Trophoblast cell (in vitro differentiated cells and primary cell): ENCODE data around the gene VCL.
"Not testable (repeated sequence)": the region's sequence is repeated elsewhere in the genome, so short reads cannot be mapped to it uniquely, and the experiment has no call there.

ENCODE experiments used
- DNase-seq, 2 donors: peaks; one replicate each; pipeline ENCODE4 v3.0.0-alpha.2; 2016
- H2AFZ ChIP-seq: 2 replicates; pipeline ENCODE4 v1.6.1; 2013; ENCODE audit warnings: low read length, moderate library complexity, mild to moderate bottlenecking; ENCODE audit not compliant: insufficient read depth, poor library complexity
- H2AK5ac ChIP-seq: 2 replicates; pipeline ENCODE4 v1.6.1; 2013; ENCODE audit warnings: mild to moderate bottlenecking, low read length
- H2BK120ac ChIP-seq: 2 replicates; pipeline ENCODE4 v1.6.1; 2013; ENCODE audit warnings: low read length, mild to moderate bottlenecking, moderate library complexity; ENCODE audit not compliant: insufficient read depth, poor library complexity
- H2BK12ac ChIP-seq: 2 replicates; pipeline ENCODE4 v1.6.1; 2013; ENCODE audit warnings: mild to moderate bottlenecking, low read length, moderate library complexity
- H2BK5ac ChIP-seq: 2 replicates; pipeline ENCODE4 v1.6.1; 2013; ENCODE audit warnings: low read length, low read depth, moderate library complexity, mild to moderate bottlenecking; ENCODE audit not compliant: poor library complexity
- H3K14ac ChIP-seq: 2 replicates; pipeline ENCODE4 v1.6.1; 2013; ENCODE audit warnings: mild to moderate bottlenecking, low read length
- H3K18ac ChIP-seq: 2 replicates; pipeline ENCODE4 v1.6.1; 2013; ENCODE audit warnings: mild to moderate bottlenecking, low read length
- H3K23ac ChIP-seq: 2 replicates; pipeline ENCODE4 v1.6.1; 2013; ENCODE audit warnings: low read length
- H3K27ac ChIP-seq: 2 replicates; pipeline ENCODE4 v1.5.1; 2013; ENCODE audit warnings: low read depth, mild to moderate bottlenecking, inconsistent platforms, low read length, moderate library complexity
- H3K27me3 ChIP-seq: 2 replicates; pipeline ENCODE4 v1.6.1; 2013; ENCODE audit warnings: inconsistent platforms, mild to moderate bottlenecking, low read length, moderate library complexity; ENCODE audit not compliant: insufficient read depth
- H3K36me3 ChIP-seq, 2 experiments: 1 replicate in 1 of 2; 2 replicates in 1 of 2; pipeline ENCODE4 v1.6.1; 2013; ENCODE audit warnings: low read length in 2 of 2, mild to moderate bottlenecking in 2 of 2, moderate library complexity in 1 of 2; ENCODE audit not compliant: insufficient read depth in 2 of 2, control insufficient read depth in 1 of 2
- H3K4ac ChIP-seq: 2 replicates; pipeline ENCODE4 v1.6.1; 2013; ENCODE audit warnings: low read depth, mild to moderate bottlenecking, low read length, moderate library complexity
- H3K4me1 ChIP-seq, 2 experiments: 1 replicate in 1 of 2; 2 replicates in 1 of 2; pipeline ENCODE4 v1.6.1; 2013; ENCODE audit warnings: low read length in 2 of 2, mild to moderate bottlenecking in 2 of 2, moderate library complexity in 1 of 2; ENCODE audit not compliant: insufficient read depth in 2 of 2, control insufficient read depth in 1 of 2
- H3K4me2 ChIP-seq: 2 replicates; pipeline ENCODE4 v1.6.1; 2013; ENCODE audit warnings: inconsistent platforms, mild to moderate bottlenecking, low read length, moderate library complexity
- H3K4me3 ChIP-seq: 2 replicates; pipeline ENCODE4 v1.5.1; 2013; ENCODE audit warnings: mild to moderate bottlenecking, low read depth, low read length, inconsistent platforms
- H3K79me1 ChIP-seq: one replicate; pipeline ENCODE4 v1.6.1; 2013; ENCODE audit warnings: low read length
- H3K79me2 ChIP-seq: 2 replicates; pipeline ENCODE4 v1.6.1; 2013; ENCODE audit warnings: low read length, mild to moderate bottlenecking; ENCODE audit not compliant: control insufficient read depth, insufficient read depth, poor library complexity
- H3K9ac ChIP-seq: 2 replicates; pipeline ENCODE4 v1.6.1; 2013; ENCODE audit warnings: mild to moderate bottlenecking, low read length
- H3K9me3 ChIP-seq: 2 replicates; pipeline ENCODE4 v1.6.1; 2013; ENCODE audit warnings: low read depth, mild to moderate bottlenecking, control low read depth, inconsistent platforms, low read length; ENCODE audit not compliant: insufficient read depth
- H4K12ac ChIP-seq: 2 replicates; pipeline ENCODE4 v1.6.1; 2013; ENCODE audit warnings: low read depth, mild to moderate bottlenecking, low read length, moderate library complexity
- H4K8ac ChIP-seq: 2 replicates; pipeline ENCODE4 v1.6.1; 2013; ENCODE audit warnings: low read depth, mild to moderate bottlenecking, low read length, moderate library complexity
- H4K91ac ChIP-seq: one replicate; pipeline ENCODE4 v1.6.1; 2013; ENCODE audit warnings: low read depth, mild to moderate bottlenecking, low read length, moderate library complexity
- WGBS: extraction: QIAGEN DNeasy Blood & Tissue Kit; methylation state at CpG from one replicate; pipeline ENCODE4 v1.1.7; 2013; ENCODE audit warnings: missing lambda C conversion rate; ENCODE audit not compliant: insufficient read length, insufficient coverage; ENCODE audit errors: extremely low coverage; 5-methylcytosine and 5-hydroxymethylcytosine counted together

Gene VCL

GRCh38 chr10:74139981-74140380 is 142.1 kb downstream of the VCL start:
- Histone ChIP-seq H3K4me3 (no peak overlapping the region), H4K12ac (no peak overlapping the region), H3K23ac (no peak overlapping the region), H4K91ac (no peak overlapping the region), H2BK120ac (no peak overlapping the region), H2BK12ac (no peak overlapping the region), H3K9ac (no peak overlapping the region), H3K4me2 (no peak overlapping the region), H3K9me3 (no peaks in the 10 kb centered on the region), H2BK5ac (no peak overlapping the region), H3K4me1 (no peaks in the 10 kb centered on the region), H3K27ac (no peak overlapping the region), H4K8ac (no peak overlapping the region), H3K27me3 (no peaks in the 10 kb centered on the region), H3K18ac (peak overlapping the region; percentile 18), H3K79me2 (no peaks in the 10 kb centered on the region), H2AK5ac (no peak overlapping the region), H3K14ac (no peak overlapping the region), H3K79me1 (no peaks in the 10 kb centered on the region), H3K4ac (peak overlapping the region; percentile 3), H2AFZ (no peak overlapping the region), H3K36me3 (peaks cover 8 to 13% of the 10 kb centered on the region in 2 experiments)
- no peak for DNase-seq
- no CpG with 5 or more reads among the region's 18 CpGs for WGBS

- H3K18ac ChIP-seq: no peak overlapping the region
- no peak overlapping the region for H3K23ac ChIP-seq
- no peak overlapping the region for H3K4ac ChIP-seq
- H3K36me3 ChIP-seq: peaks cover 8 to 13% of the 10 kb centered on the region in 2 experiments
- H3K9me3 ChIP-seq: no peaks in the 10 kb centered on the region
- H4K91ac ChIP-seq: no peak overlapping the region
- H3K14ac ChIP-seq: no peak overlapping the region
- H2BK12ac ChIP-seq: no peak overlapping the region
- no peak overlapping the region for H3K27ac ChIP-seq
- no peaks in the 10 kb centered on the region for H3K4me1 ChIP-seq
- H3K79me1 ChIP-seq: no peaks in the 10 kb centered on the region
- H2AK5ac ChIP-seq: no peak overlapping the region
- no peaks in the 10 kb centered on the region for H3K27me3 ChIP-seq
- no peaks in the 10 kb centered on the region for H3K79me2 ChIP-seq
- no peak overlapping the region for H3K9ac ChIP-seq
- H4K8ac ChIP-seq: no peak overlapping the region
- H3K4me2 ChIP-seq: no peak overlapping the region
- no peak overlapping the region for H4K12ac ChIP-seq
- no peak overlapping the region for H2BK120ac ChIP-seq
- no peak overlapping the region for H2BK5ac ChIP-seq
- no peak overlapping the region for H3K4me3 ChIP-seq
- no peak for DNase-seq
- H2AFZ ChIP-seq: no peak overlapping the region
- no CpG with 5 or more reads among the region's 2 CpGs for WGBS
Measured at GRCh38 chr10:74140553-74140952, 142.6 kb downstream of the VCL start.

- Histone ChIP-seq H3K4me1 (no peaks in the 10 kb centered on the region), H4K8ac (no peak overlapping the region), H2BK5ac (no peak overlapping the region), H3K4me2 (no peak overlapping the region), H3K14ac (no peak overlapping the region), H3K18ac (no peak overlapping the region), H2BK12ac (no peak overlapping the region), H3K27me3 (no peaks in the 10 kb centered on the region), H4K91ac (no peak overlapping the region), H3K23ac (no peak overlapping the region), H2AK5ac (no peak overlapping the region), H3K79me1 (peaks cover under 1% of the 10 kb centered on the region), H2BK120ac (no peak overlapping the region), H4K12ac (no peak overlapping the region), H2AFZ (no peak overlapping the region), H3K79me2 (peaks cover 1% of the 10 kb centered on the region), H3K4ac (no peak overlapping the region), H3K9ac (no peak overlapping the region), H3K36me3 (peaks cover 2 to 5% of the 10 kb centered on the region in 2 experiments), H3K27ac (no peak overlapping the region), H3K9me3 (no peaks in the 10 kb centered on the region), H3K4me3 (no peak overlapping the region)
- DNase-seq: no peak
- WGBS: no CpG with 5 or more reads among the region's 2 CpGs
Measured at GRCh38 chr10:74145133-74145532, 147.2 kb downstream of the VCL start.

GRCh38 chr10:74146980-74147379 is 149.1 kb downstream of the VCL start:
- H3K9me3 ChIP-seq, H3K4me2 ChIP-seq, DNase-seq, H3K23ac ChIP-seq, H3K4me1 ChIP-seq, H4K8ac ChIP-seq, H3K27me3 ChIP-seq, H4K12ac ChIP-seq, H3K36me3 ChIP-seq, H3K4me3 ChIP-seq, H3K18ac ChIP-seq, H2AK5ac ChIP-seq, H3K4ac ChIP-seq, H2BK120ac ChIP-seq, H2AFZ ChIP-seq, H4K91ac ChIP-seq, H2BK12ac ChIP-seq, H3K9ac ChIP-seq, H3K14ac ChIP-seq, H3K27ac ChIP-seq, H2BK5ac ChIP-seq, H3K79me1 ChIP-seq: not testable (repeated sequence)
- WGBS: no CpG with 5 or more reads among the region's 10 CpGs
- peaks cover 11% of the 10 kb centered on the region for H3K79me2 ChIP-seq
